Measurements from ENCODE around the gene BAG2. TPM values are rescaled to one million over a fixed set of nuclear protein-coding genes. Genes with fewer than 3 reads are reported as not detected.

Gene BAG2
- total and polyA plus RNA-seq, 10 of the 15 experiments (the other 5 are each of a cell fraction or from before 2014, with no cell fraction given): 7.7 to 17.6 (median 9.6) TPM

DNA sequence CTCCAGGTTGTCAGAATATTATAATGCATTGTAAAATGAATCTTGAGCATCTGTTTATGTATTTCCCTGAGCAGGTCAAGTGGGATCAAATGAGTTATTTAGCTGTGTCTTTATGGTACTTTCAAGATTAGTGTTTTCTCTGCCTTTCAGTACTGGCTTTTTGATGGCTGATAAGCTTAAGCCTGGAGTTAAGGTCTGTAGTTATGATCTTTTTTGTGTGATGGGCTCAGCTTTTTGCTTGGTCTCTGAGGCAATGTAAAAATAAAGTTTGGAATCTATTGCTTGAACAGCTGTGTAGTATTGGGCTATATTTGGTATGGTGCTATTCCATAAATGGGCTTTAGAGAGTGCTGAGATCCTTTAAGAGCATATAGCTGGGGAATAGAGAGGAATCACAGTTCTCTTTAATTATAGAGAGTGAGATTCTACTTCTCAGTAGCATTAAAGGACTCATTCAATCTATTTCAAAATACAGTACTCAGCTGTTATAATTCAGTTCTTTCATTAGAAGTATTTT is 41.4 kb upstream of the BAG2 start (continued):
- TF ChIP-seq, protein P1, sequence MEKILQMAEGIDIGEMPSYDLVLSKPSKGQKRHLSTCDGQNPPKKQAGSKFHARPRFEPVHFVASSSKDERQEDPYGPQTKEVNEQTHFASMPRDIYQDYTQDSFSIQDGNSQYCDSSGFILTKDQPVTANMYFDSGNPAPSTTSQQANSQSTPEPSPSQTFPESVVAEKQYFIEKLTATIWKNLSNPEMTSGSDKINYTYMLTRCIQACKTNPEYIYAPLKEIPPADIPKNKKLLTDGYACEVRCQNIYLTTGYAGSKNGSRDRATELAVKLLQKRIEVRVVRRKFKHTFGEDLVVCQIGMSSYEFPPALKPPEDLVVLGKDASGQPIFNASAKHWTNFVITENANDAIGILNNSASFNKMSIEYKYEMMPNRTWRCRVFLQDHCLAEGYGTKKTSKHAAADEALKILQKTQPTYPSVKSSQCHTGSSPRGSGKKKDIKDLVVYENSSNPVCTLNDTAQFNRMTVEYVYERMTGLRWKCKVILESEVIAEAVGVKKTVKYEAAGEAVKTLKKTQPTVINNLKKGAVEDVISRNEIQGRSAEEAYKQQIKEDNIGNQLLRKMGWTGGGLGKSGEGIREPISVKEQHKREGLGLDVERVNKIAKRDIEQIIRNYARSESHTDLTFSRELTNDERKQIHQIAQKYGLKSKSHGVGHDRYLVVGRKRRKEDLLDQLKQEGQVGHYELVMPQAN (conservative IDR thresholded peaks at IDR 0.05): no peak
- no peak for TF ChIP-seq ZSCAN29 (IDR thresholded peaks at IDR 0.05)

GRCh38 chr6:57134954-57135353 is 37.2 kb upstream of the BAG2 start:
- WGBS (ENCODE audit: insufficient coverage, insufficient replicate concordance, low lambda C conversion rate, missing lambda C conversion rate): 100% methylated on average over 1 of the region's 1 CpG
- no peak overlapping the region for H3K4me2 ChIP-seq (ENCODE audit: control insufficient read depth, insufficient read depth)
- peaks cover 0 to 5% of the 10 kb centered on the region in 2 experiments; a peak in 1 of 4 replicates for H3K36me3 ChIP-seq (ENCODE audit: control insufficient read depth in 2 of 2, insufficient read depth in 2 of 2, low read length in 1 of 2)
- RAD21 ChIA-PET (ENCODE audit: unreplicated experiment): interaction anchor here (1.2 kb wide), 1 partner anchor 28 kb away, joined by 3 read pairs; no protein-coding TSS in a partner anchor
- H3K4me3 ChIP-seq: no peak overlapping the region
- H3K27me3 ChIP-seq (replicated peaks in 1 of 2; ENCODE audit: control insufficient read depth in 2 of 2, insufficient read depth in 2 of 2, low read length in 1 of 2): no peaks in the 10 kb centered on the region
- POLR2A ChIA-PET: no interaction called here
- H2AFZ ChIP-seq (ENCODE audit: control insufficient read depth, low read depth, low read length): no peak overlapping the region
- no peaks in the 10 kb centered on the region for H3K79me2 ChIP-seq (ENCODE audit: control insufficient read depth, insufficient read depth, low read length)
- BruUV-seq (replicated peaks): no TSS peak
- no peaks in the 10 kb centered on the region for H3K4me1 ChIP-seq (ENCODE audit: control insufficient read depth, insufficient read depth, low read length)
- in situ Hi-C loops (cut with MboI): no loop called here
- TF ChIP-seq SPI1 (IDR thresholded peaks at IDR 0.05; ENCODE audit: borderline replicate concordance, insufficient read depth, low read depth, low read length): no peak
- no peak for TF ChIP-seq WRNIP1 (IDR thresholded peaks at IDR 0.05; ENCODE audit: borderline replicate concordance, low read depth, low read length)
- no peak for TF ChIP-seq POU2F2 (IDR thresholded peaks at IDR 0.05; ENCODE audit: borderline replicate concordance, low read depth, low read length)
- TF ChIP-seq SIX5 (IDR thresholded peaks at IDR 0.05; ENCODE audit: low read depth, low read length, severe bottlenecking): no peak
- no peak for TF ChIP-seq FOXM1 (IDR thresholded peaks at IDR 0.05; ENCODE audit: low read depth, low read length)
- no peak for TF ChIP-seq EGR1 (IDR thresholded peaks at IDR 0.05; ENCODE audit: borderline replicate concordance in 1 of 2, low read depth in 2 of 2, low read length in 2 of 2)
- no peak for TF ChIP-seq NRF1 (conservative IDR thresholded peaks at IDR 0.05; ENCODE audit: low read depth, low read length)
- TF ChIP-seq SMAD1 (IDR thresholded peaks at IDR 0.05; ENCODE audit: low read depth, partially characterized antibody): no peak
- no peak for TF ChIP-seq RBBP5 (conservative IDR thresholded peaks at IDR 0.05)
- no peak for TF ChIP-seq ETV6 (conservative IDR thresholded peaks at IDR 0.05 in 1 of 2, IDR thresholded peaks at IDR 0.05 in 1 of 2; ENCODE audit: borderline replicate concordance in 1 of 2, low read depth in 1 of 2)
- TF ChIP-seq ESRRA (IDR thresholded peaks at IDR 0.05; ENCODE audit: low read length): no peak
- TF ChIP-seq ZSCAN29 (IDR thresholded peaks at IDR 0.05): no peak
- SMC1A ChIA-PET (ENCODE audit: uncharacterized antibody, unreplicated experiment): interaction anchor here (0.8 to 3.6 kb wide), 4 partner anchors 8 to 40 kb away, joined by 3 to 16 read pairs (median 5); no protein-coding TSS in a partner anchor
- intact Hi-C loops (cut with micrococcal nuclease; ENCODE audit: unreplicated experiment): no loop called here
- H3K27ac ChIP-seq (ENCODE audit: control insufficient read depth, insufficient read depth): no peak overlapping the region
- no peak for ATAC-seq
- FAIRE-seq: no peak
- no peak for DNase-seq (ENCODE audit: low read depth, low spot score)
- no peaks in the 10 kb centered on the region for H3K9me3 ChIP-seq (replicated peaks; ENCODE audit: control insufficient read depth, insufficient read depth, low read length)
- no peaks in the 10 kb centered on the region for H4K20me1 ChIP-seq (ENCODE audit: control insufficient read depth, insufficient read depth)
- H3K9ac ChIP-seq (ENCODE audit: control insufficient read depth, insufficient read depth, low read length): no peak overlapping the region
- CTCF ChIA-PET: no interaction called here

Measured in GM12878 (cell line).